ENCODE data around the gene HSD3B1.

HSD3B1 gene

DNA sequence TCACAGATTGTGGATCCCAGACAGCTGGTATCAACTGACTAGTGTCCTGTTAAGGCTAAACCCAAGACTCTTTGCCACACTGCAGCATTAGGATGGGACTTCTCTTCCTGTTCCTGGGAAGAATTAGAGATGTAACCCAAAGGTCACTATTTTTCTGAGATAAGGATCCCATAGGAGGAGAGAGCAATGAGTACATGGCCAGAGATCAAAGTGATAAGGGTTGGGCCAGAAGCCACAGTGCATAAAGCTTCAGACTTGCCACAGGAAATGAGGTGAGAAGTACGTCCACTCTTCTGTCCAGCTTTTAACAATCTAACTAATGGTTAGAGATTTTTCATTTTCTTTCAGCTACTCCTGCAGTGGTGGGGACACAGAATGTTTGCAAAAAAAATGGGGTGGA, at the start of gene HSD3B1:
Gene HSD3B1 (plus strand): TSS at position 270 of the 400 bp plus-strand sequence. CDS start 267 bp downstream, outside the sequence.
- no peak for DNase-seq (ENCODE audit: low read depth)

DNA sequence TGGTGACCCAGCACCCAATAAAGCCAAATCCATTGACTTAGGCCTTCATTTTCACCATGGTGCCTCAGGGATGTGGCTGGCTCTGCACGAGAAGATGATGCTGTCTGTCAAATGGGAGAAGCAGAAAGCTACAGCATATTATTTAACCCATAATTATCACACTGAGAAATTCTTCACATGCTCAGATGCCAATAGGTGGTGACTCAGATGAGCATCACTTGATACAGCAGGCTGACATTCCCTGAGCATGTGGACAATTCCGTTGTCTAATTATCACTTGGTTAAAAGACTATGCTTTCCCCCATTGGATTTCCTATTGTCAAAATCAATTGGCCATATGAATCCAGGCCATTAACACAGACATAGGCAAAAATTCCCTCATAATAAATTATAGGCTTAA, 44.0 kb upstream of the HSD3B1 start:
- no peak for DNase-seq (ENCODE audit: low read depth)

DNA sequence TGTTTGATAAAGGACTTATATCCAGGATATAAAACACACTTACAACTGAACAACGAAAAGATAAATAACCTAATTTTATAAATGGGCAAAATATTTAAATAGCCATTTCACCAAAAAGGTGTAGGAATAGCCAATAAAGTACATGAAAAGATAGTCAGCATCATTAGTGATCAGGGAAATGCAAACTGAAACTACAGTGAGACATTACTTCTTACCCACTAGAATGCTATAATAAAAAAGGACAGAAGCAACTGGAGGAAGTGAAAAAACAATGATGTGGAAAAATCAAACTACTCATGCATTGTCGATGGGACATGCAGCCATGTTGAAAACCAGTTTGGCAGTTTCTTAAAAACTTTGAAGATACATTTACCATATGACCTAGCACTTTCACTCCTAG, 43.4 kb upstream of the HSD3B1 start:
- no peak for DNase-seq (ENCODE audit: low read depth)

DNA sequence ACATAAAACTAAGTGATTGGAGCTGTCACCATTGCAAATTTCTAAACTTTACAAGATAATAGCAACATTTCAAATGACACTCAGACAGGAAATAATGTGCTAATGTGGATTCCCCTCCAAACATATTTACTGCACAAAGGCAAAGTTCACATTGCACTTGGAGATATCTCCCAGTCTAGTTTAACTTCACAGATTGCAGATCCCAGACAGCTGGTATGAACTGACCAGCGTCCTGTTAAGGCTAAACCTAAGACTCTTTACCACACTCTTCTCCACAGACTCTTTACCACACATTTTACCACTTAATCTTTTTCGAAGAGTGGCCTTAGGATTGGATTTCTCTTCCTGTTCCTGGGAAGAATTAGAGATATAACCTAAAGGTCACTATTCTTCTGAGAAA, 40.6 kb upstream of the HSD3B1 start:
- DNase-seq (ENCODE audit: low read depth), result no peak

DNA sequence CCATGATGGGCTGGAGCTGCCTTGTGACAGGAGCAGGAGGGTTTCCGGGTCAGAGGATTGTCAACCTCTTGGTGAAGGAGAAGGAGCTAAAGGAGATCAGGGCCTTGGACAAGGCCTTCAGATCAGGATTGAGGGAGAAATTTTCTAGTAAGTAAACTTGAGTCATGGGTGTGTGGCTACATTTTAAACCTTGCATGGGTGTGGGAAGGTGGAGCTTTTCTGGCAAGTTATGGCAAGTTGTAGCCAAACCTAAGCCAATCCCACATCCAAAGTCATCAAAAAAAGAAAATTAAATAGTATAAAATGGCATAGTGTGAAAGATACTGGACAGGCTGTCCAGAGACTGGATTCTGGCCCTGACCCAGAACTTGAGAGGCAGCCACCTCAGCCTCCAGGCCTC, 39.8 kb upstream of the HSD3B1 start:
- DNase-seq (ENCODE audit: low read depth), result no peak

DNA sequence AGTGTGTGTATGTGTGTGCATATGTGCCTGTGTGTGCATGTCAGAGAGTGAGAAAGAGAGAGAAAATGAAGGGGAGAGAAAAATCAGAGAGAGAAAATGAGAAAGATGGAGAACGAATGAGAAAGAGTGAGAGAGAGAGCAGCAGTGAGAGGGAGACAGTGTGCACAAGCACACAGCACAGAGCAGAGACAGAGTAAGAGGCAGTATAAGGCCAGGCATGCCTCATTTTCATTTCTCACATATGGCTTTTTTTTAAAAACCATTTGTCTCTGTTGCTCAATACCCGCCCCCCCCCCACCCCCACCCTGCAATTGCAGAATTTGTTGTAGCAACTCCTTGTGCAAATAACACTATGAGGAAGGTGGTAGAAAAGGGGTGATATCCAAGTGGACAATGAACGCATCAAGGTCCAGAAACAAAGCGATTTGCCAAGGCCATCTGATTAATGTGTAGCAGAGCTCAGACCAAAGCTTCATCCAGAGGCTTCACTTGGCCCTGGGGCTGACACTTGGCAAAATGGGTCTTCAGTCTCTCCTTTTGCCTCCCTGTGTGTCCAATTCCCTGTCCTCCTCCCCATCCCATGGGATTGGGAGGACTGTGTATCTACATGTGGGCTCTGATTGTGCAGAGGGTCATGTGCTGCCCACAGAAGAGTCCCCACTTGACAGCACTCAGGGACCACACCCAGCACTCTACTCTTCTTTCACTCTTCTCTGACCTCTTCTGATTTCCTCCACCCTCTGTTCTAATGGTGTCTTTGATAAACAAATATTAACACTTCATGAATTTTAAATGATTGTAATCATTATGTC, 38.9 kb upstream of the HSD3B1 start:
- DNase-seq (ENCODE audit: low read depth), result no peak

DNA sequence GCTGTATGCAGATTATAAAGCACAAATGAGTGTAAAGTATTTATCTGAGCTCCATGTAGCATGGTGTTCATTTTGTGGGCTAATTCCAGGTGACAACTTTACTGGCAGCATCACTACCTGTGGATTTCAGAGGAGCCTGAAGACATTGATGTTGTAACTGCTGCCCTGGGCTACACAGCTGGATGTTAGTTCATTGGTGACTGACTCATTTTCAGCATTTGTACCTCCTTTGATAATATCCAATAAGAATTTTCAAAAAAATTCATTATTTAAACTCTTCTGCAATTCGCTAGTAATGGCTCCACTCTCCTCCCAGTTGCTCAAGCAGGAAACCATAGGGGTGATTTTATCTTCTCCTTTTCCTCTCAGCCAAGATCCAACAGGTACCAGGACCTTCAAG, 37.3 kb upstream of the HSD3B1 start:
- no peak for DNase-seq (ENCODE audit: low read depth)

DNA sequence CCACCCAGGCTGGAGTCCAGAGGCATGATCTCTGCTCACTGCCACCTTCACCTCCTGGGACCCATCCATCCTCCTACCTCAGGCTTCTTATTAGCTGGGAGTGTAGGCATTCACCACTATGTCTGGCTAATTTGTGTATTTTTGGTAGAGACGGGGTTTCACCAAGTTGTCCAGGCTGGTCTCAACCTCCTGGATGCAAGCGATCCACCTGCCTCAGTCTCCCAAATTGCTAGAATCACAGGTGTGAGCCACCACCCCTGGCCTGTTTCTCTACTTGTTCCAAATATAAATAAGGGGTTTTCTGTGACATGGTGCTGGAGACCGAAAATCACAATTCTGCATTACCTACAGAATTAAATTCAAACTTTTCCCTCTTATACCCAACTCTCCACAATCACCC, 36.6 kb upstream of the HSD3B1 start:
- no peak for DNase-seq (ENCODE audit: low read depth)

DNA sequence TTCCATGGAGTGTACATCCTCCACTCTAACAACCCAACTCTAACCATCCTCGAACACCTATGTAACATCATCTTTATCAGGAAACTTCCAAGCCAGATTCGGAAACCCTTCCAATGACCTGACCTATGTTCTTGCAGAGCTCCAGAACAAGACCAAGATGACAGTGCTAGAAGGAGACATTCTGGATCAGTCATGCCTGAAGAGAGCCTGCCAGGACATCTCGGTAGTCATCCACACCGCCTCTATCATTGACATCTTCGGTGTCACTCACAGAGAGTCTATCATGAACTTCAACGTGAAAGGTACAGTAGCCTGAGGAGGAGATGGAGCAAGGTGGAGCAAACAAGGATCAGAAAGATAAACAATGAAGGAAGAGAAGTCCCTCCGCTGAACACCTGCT, 36.1 kb upstream of the HSD3B1 start:
- DNase-seq (ENCODE audit: low read depth), result no peak

DNA sequence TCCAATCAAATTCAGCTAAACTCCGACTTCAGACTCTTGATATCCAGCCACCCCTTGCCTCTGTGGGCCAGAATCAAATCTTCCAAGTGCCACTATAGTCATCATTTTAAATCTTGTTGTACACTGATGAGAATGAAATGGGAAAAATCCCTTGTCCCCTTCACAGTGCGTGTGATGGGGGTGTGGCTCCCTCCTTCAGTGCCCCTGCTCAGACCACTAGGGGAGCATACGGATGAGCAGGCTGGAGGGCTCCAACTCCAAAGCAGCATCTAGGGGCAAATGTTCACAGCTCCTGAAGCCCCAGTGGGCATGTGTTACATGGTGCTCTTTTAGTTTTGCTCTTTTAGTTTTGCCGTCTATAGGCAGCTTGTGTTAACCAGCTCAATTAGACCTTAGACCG, 35.4 kb upstream of the HSD3B1 start:
- no peak for DNase-seq (ENCODE audit: low read depth)

DNA sequence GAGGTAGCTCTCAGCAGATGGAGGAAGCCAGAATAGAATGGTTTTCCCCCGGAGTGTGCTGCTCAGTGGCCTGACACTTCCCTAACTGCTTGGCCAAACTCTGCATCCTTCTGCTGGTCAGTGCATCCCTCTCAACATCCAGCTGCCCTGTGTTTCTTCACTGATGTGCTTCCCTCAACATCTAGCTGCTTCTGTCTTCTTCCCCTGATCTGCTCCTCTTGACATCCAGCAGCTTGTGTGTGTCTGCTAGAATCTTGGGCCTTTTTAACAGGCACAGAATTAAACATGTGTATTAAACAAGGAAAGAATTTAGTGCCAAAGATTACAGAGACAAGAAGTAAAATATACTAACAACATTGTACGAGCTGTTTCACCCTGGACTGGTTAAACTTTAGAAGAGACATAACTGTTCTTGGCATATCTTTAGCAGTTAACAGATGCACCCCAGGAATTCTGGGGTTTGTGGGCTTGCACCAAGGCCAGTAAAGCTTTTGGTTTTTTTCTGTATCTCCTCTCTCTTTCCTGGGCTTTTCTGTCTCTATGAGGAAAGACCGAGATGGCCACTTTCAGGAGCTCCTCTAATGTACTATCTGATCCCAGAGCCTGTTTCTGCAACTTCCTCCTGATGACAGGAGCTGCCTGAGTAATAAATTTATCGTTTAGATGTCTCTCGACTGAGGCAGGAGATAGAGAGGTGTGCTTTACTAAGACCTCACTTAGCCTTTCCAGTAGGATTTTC, 34.8 kb upstream of the HSD3B1 start:
- DNase-seq (ENCODE audit: low read depth), result no peak

DNA sequence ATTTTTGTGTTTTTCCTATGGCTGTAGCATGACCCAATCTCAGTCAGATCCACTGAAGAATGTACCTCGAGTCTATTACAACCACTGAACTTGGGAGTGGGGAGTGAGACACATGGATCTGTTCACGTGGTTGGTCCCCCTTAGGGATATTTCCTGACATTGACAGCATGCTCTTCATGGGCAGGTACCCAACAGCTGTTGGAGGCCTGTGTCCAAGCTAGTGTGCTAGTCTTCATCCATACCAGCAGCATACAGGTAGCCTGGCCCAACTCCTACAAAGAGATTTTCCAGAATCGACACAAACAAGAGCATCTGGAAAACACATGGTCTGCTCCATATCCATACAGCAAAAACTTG, 34.2 kb upstream of the HSD3B1 start:
- DNase-seq (ENCODE audit: low read depth), result no peak

DNA sequence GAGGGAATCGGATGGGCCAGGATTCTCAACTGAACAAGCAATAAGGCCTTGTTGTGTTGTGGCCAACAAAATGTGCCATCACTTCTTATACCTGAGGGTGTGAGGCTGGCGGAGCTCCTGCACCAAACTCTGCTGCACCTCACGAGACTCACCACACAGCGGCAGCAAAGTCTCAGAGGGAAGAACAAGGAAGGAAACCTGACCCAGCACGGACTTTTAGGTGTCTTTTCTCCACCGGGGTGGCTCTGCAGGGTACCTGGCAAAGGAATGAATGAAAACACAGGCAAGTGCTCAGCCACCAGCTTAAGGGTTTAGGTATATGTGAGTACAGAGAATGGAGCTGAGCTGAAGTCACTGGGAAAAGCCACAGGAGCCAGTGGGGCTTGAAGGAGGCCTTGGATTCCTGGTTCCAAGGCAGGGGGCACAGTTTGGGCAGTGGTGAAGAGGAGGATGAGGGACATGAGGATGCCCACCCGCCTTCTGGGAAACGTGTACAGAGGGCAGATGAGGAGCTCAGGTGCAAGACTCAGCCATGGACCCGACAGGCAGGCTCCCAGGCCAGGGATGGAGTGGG, 31.1 kb upstream of the HSD3B1 start:
- no peak for DNase-seq (ENCODE audit: low read depth)

DNA sequence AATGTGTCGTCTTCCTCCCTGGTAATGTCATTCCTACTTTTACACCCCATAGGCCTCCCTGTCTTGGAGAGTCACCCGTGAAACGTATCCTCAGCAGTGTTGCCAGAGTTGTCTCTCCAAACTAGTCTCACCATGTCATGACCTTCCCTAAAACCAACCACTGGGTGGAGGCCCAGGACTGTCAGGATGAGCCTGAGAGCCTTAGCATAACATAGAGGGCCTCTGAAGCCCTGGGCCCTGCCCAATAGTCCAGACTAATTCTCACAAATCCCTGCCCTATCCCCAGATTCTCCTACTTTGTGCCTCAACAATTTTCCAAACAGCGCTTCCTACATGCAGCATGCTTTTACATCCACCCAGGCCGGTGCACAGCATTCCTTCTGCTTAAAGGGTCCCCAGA, 29.3 kb upstream of the HSD3B1 start:
- DNase-seq (ENCODE audit: low read depth), result no peak

DNA sequence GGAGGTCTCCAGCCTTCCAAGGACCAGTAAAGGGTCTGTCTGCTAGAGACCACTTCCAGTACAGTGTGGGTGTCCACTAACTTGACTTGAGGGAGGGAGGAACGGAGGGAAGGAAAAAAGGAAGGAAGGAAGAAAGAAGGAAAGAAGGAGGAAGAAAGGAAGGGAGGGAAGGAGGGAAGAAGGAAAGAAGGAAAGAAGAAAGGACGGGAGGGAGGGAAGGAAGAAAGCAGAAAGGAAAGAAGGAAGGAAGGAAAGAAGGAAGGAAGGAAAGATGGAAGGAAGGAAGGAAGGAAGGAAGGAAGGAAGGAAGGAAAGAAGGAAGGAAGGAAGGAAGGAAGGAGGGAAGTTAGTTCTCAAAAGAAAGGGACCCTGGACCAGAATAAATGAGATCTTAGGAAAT, 26.8 kb upstream of the HSD3B1 start:
- DNase-seq (ENCODE audit: low read depth), result no peak

DNA sequence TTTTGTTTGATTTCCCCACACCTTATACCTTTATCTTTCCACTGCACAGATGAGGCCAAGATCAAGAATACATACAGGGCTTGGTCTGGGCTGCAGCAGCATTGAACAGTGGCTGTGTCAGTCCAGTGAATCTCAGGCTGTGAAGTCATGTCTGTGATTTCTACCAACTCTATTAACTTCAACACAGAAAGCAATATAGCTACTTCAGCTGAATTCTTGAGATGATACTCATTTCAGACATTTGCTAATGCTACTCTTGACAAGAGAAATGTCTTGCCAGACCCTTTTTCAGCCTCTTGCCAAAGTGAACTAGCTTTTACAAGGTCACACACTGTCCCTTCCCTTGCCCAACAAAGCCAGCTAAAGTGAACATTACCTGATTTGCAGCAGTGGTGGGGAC, 25.1 kb upstream of the HSD3B1 start:
- DNase-seq (ENCODE audit: low read depth), result no peak

DNA sequence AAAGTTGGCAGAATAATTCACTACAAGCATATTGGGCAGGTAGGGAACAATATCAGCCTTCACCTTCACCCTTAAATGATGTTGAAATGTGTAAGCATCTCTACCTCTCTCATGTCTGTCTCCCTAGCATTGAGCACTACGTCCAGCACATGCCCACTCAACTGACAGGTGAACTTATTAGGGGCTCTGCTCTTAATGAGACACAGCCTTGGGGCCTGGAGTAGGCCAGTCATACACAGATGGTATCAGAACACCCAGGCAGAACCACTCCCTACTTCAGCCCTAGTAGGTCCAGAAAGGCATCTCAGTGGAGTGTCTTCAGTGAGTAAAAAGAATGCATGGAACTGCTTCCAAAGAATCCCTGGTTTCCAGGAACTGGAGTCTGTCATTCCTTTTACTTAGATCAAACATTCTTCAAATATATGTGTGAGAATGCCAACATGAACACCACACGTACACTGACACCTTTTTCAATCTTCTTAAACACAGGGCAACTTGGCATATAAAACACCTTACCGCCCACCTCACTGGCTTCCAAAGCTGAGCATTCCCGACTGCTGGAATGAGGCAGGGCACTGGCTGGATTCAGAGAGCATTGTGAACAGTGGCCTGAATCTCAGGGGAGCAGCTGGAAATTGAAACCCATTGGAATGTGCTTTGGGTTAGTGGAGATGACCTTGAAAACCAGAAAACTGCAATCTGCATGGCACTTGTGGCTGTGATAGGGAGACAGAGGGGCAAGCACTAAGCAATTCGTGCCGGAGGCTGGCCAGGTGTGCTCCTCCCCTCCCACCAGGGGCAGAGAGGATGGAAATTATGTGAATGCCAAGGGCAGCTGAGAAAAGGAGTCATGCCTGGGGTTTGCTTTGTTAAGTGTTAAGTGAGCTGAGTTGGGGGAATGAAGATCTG, 24.2 kb upstream of the HSD3B1 start:
- DNase-seq (ENCODE audit: low read depth), result no peak

DNA sequence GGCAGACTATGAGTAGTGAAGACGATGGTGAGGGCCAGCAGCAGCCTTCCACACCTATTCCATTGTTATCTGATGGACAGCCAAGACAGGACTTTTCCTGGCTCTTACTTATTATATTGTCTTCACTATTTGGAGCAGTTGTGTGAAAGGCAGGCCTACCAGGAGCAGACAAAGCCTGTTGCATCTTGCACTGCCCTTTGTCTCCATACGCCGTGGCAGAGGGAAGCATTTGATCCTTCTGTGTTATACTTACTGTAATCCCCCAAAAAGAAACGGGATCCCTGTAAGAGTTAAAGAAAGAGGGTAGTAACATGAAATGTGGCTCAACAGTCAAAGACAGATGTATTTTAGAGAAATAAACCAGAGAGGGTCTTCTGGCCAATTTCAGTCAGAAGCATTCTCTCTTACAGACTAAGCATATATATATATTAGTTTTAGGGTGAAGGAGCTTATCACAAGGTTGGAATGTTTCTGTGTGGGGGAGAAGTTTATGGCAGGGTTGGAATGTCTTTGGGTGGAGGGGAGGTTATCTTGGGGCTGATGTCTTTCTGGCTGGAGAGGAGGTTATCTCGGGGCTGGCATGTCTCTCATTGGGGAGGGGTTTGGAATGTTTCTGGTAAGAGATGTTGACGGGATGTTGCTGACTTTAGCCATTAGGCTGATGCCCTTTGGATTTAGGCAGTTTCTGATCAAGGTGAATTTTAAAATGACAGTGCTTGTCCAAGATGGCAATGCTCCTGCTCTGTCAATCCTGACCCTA, 23.4 kb upstream of the HSD3B1 start:
- DNase-seq (ENCODE audit: low read depth), result no peak

DNA sequence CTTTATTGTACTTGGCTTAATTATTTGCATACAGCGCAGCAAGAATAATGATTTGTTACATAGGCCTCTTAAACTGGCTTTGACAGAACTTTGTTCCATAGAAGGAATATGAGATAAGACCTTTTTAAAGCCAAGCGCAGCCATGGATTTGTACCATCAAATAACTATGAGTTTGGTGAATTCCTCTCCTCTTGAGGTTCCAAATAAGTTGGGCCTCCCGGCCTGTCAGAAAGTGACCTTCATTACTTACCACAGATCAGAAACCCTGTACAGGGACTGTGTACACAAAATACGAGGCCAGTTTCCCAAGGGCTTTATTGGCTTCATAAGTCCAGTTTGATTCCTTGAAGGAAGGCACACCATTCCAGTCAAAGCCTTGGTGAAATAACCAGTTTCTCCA, 21.8 kb upstream of the HSD3B1 start:
- DNase-seq (ENCODE audit: low read depth), result no peak

DNA sequence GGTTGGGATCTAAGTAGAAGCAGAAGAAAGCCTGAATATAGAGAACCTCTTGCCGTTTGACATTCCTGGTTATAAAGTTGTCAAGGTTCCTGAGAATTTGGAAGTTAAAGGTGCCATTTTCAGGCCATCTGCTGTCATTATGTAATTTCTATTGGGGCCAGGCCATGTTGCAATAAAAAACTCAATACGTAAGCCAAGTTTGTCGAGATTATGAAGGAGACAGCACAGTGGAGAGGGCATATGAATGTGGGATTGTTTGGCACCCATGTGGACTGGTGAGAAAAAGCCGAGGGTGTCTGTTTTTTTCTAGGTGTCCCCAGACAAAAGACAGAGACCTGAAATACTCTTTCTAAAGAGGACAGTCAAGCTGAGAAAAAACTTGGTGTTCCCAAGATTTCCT, 18.8 kb upstream of the HSD3B1 start:
- no peak for DNase-seq (ENCODE audit: low read depth)

DNA sequence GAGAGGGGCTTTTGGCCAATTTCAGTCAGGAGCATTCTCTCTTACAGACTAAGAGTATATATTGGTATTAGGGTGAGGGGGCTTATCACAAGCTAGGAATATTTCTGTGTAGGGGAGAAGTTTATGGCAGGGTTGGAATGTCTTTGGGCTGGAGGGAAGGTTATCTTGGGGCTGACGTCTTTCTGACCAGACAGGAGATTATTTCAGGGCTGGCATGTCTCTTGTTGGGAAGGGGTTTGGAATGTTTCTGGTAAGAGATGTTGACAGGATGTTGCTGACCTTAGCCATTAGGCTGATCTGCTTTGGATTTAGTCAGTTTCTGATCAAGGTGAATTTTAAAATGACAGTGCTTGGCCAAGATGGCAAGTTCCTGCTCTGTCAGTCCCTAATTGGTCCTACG, 17.8 kb upstream of the HSD3B1 start:
- no peak for DNase-seq (ENCODE audit: low read depth)

DNA sequence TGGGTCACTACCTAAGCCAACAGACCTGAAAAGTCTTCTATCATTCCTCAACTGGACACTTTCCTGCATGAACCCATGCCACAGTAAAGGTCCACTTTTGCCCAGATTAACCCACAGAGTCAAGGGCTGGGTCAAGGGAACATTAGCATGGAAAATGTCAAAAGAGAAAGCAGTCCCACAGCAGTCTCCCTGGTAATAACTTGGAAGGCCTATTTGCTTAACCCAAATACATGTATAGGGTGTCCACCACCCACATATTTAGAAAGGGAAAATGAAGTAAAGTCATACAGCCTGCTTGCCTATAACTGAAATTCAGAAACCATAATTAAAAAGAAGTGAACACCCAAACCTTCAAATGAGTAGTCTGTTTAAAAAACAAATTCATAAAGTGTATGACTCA, 16.1 kb upstream of the HSD3B1 start:
- no peak for DNase-seq (ENCODE audit: low read depth)
